ENCODE measurements around the gene ATG3. TPM values are rescaled to one million over a fixed set of nuclear protein-coding genes. Genes with fewer than 3 reads are reported as not detected.

The ATG3 gene
- total RNA-seq, result 39.0 TPM
- 53.2 TPM for polyA plus RNA-seq

- peak within 1 kb of the TSS; percentile 73 for H3K4me3 ChIP-seq (ENCODE audit: low read depth, low read length)
- no peaks in the 10 kb centered on the region for H3K4me1 ChIP-seq (ENCODE audit: insufficient read depth)
- peak within 1 kb of the TSS; percentile 94 for H3K27ac ChIP-seq (ENCODE audit: low read depth)
- DNase-seq (ENCODE audit: extremely low spot score), result peak; percentile 98
- no peaks in the 10 kb centered on the region for H3K36me3 ChIP-seq (ENCODE audit: insufficient read depth)
- under 1% methylated on average over 58 of the region's 58 CpGs for WGBS
These were observed at the start of gene ATG3, which contains the start of gene SLC35A5 for GRCh38 chr3:112561734-112562529. Gene ATG3 (minus strand): TSS chr3:112561962. CDS start chr3:112561528, 434 bp downstream. Gene SLC35A5 (plus strand): TSS chr3:112562045. CDS start chr3:112563404, 1,359 bp downstream.

GRCh38 chr3:112610121-112610520, 48.4 kb upstream of the ATG3 start:
- no peak overlapping the region for H3K4me3 ChIP-seq (ENCODE audit: low read depth, low read length)
- no peaks in the 10 kb centered on the region for H3K4me1 ChIP-seq (ENCODE audit: insufficient read depth)
- H3K36me3 ChIP-seq (ENCODE audit: insufficient read depth), result no peaks in the 10 kb centered on the region
- no peak overlapping the region for H3K27ac ChIP-seq (ENCODE audit: low read depth)
- WGBS, result 87% methylated on average over 3 of the region's 3 CpGs
- DNase-seq (ENCODE audit: extremely low spot score), result no peak

GRCh38 chr3:112607863-112608262, 46.1 kb upstream of the ATG3 start:
- Histone ChIP-seq H3K4me1 (ENCODE audit: insufficient read depth) (no peaks in the 10 kb centered on the region), H3K36me3 (ENCODE audit: insufficient read depth) (no peaks in the 10 kb centered on the region), H3K4me3 (ENCODE audit: low read depth, low read length) (no peak overlapping the region), H3K27ac (ENCODE audit: low read depth) (no peak overlapping the region)
- DNase-seq (ENCODE audit: extremely low spot score), result no peak

- Histone ChIP-seq H3K36me3 (ENCODE audit: insufficient read depth) (no peaks in the 10 kb centered on the region), H3K4me1 (ENCODE audit: insufficient read depth) (no peaks in the 10 kb centered on the region), H3K27ac (ENCODE audit: low read depth) (no peak overlapping the region), H3K4me3 (ENCODE audit: low read depth, low read length) (no peak overlapping the region)
- DNase-seq (ENCODE audit: extremely low spot score), result no peak
- 88% methylated on average over 2 of the region's 2 CpGs for WGBS
These were observed 44.3 kb upstream of the ATG3 start for GRCh38 chr3:112606098-112606497.

GRCh38 chr3:112605285-112605684, 43.5 kb upstream of the ATG3 start:
- Histone ChIP-seq H3K27ac (ENCODE audit: low read depth) (no peak overlapping the region), H3K4me3 (ENCODE audit: low read depth, low read length) (no peak overlapping the region), H3K4me1 (ENCODE audit: insufficient read depth) (no peaks in the 10 kb centered on the region), H3K36me3 (ENCODE audit: insufficient read depth) (no peaks in the 10 kb centered on the region)
- WGBS, result 88% methylated on average over 9 of the region's 9 CpGs
- no peak for DNase-seq (ENCODE audit: extremely low spot score)

- 40% methylated on average over 4 of the region's 4 CpGs for WGBS
- Histone ChIP-seq H3K4me3 (ENCODE audit: low read depth, low read length) (no peak overlapping the region), H3K4me1 (ENCODE audit: insufficient read depth) (no peaks in the 10 kb centered on the region), H3K27ac (ENCODE audit: low read depth) (no peak overlapping the region), H3K36me3 (ENCODE audit: insufficient read depth) (no peaks in the 10 kb centered on the region)
- no peak for DNase-seq (ENCODE audit: extremely low spot score)
These were observed 42.8 kb upstream of the ATG3 start for GRCh38 chr3:112604536-112604935.

- Histone ChIP-seq H3K36me3 (ENCODE audit: insufficient read depth) (no peaks in the 10 kb centered on the region), H3K4me1 (ENCODE audit: insufficient read depth) (no peaks in the 10 kb centered on the region), H3K27ac (ENCODE audit: low read depth) (no peak overlapping the region), H3K4me3 (ENCODE audit: low read depth, low read length) (no peak overlapping the region)
- no peak for DNase-seq (ENCODE audit: extremely low spot score)
These were observed 40.6 kb upstream of the ATG3 start for GRCh38 chr3:112602217-112602838.

- H3K4me1 ChIP-seq (ENCODE audit: insufficient read depth), result no peaks in the 10 kb centered on the region
- H3K4me3 ChIP-seq (ENCODE audit: low read depth, low read length), result no peak overlapping the region
- DNase-seq (ENCODE audit: extremely low spot score), result no peak
- H3K36me3 ChIP-seq (ENCODE audit: insufficient read depth), result no peaks in the 10 kb centered on the region
- H3K27ac ChIP-seq (ENCODE audit: low read depth), result no peak overlapping the region
These were observed 37.0 kb upstream of the ATG3 start for GRCh38 chr3:112598731-112599130.

GRCh38 chr3:112597945-112598344, 36.2 kb upstream of the ATG3 start:
- H3K4me3 ChIP-seq (ENCODE audit: low read depth, low read length), result no peak overlapping the region
- WGBS, result 98% methylated on average over 2 of the region's 2 CpGs
- no peaks in the 10 kb centered on the region for H3K4me1 ChIP-seq (ENCODE audit: insufficient read depth)
- no peaks in the 10 kb centered on the region for H3K36me3 ChIP-seq (ENCODE audit: insufficient read depth)
- no peak for DNase-seq (ENCODE audit: extremely low spot score)
- no peak overlapping the region for H3K27ac ChIP-seq (ENCODE audit: low read depth)

GRCh38 chr3:112594856-112595255, 33.1 kb upstream of the ATG3 start:
- WGBS, result 82% methylated on average over 2 of the region's 2 CpGs
- Histone ChIP-seq H3K4me1 (ENCODE audit: insufficient read depth) (no peaks in the 10 kb centered on the region), H3K27ac (ENCODE audit: low read depth) (no peak overlapping the region), H3K4me3 (ENCODE audit: low read depth, low read length) (no peak overlapping the region), H3K36me3 (ENCODE audit: insufficient read depth) (peaks cover 3% of the 10 kb centered on the region)
- DNase-seq (ENCODE audit: extremely low spot score), result no peak

GRCh38 chr3:112593258-112593657, 31.5 kb upstream of the ATG3 start:
- Histone ChIP-seq H3K4me3 (ENCODE audit: low read depth, low read length) (no peak overlapping the region), H3K27ac (ENCODE audit: low read depth) (no peak overlapping the region), H3K4me1 (ENCODE audit: insufficient read depth) (no peaks in the 10 kb centered on the region), H3K36me3 (ENCODE audit: insufficient read depth) (peaks cover 3% of the 10 kb centered on the region)
- no peak for DNase-seq (ENCODE audit: extremely low spot score)

- Histone ChIP-seq H3K4me1 (ENCODE audit: insufficient read depth) (no peaks in the 10 kb centered on the region), H3K36me3 (ENCODE audit: insufficient read depth) (peaks cover 5% of the 10 kb centered on the region)
- 95% methylated on average over 1 of the region's 1 CpG for WGBS
These were observed 25.6 kb upstream of the ATG3 start for GRCh38 chr3:112587336-112587735.

GRCh38 chr3:112585782-112586181, 24.0 kb upstream of the ATG3 start:
- Histone ChIP-seq H3K4me3 (ENCODE audit: low read depth, low read length) (no peak overlapping the region), H3K36me3 (ENCODE audit: insufficient read depth) (peaks cover 8% of the 10 kb centered on the region), H3K4me1 (ENCODE audit: insufficient read depth) (no peaks in the 10 kb centered on the region), H3K27ac (ENCODE audit: low read depth) (no peak overlapping the region)
- no peak for DNase-seq (ENCODE audit: extremely low spot score)

More at GRCh38 chr3:112587336-112587735, 25.6 kb upstream of the ATG3 start:
- Histone ChIP-seq H3K27ac (ENCODE audit: low read depth) (no peak overlapping the region), H3K4me3 (ENCODE audit: low read depth, low read length) (no peak overlapping the region)
- DNase-seq (ENCODE audit: extremely low spot score), result no peak

- Histone ChIP-seq H3K36me3 (ENCODE audit: insufficient read depth) (peaks cover 6% of the 10 kb centered on the region), H3K27ac (ENCODE audit: low read depth) (no peak overlapping the region), H3K4me1 (ENCODE audit: insufficient read depth) (no peaks in the 10 kb centered on the region), H3K4me3 (ENCODE audit: low read depth, low read length) (no peak overlapping the region)
- DNase-seq (ENCODE audit: extremely low spot score), result no peak
- 80% methylated on average over 3 of the region's 3 CpGs for WGBS
These were observed 21.3 kb upstream of the ATG3 start for GRCh38 chr3:112583105-112583504.

All from urinary bladder (tissue), 4 donors.